Measurements from ENCODE around the gene HSD11B2. TPM values are rescaled to one million over a fixed set of nuclear protein-coding genes. Genes with fewer than 3 reads are reported as not detected.

Gene HSD11B2
- total RNA-seq, 1 experiment from 2014 or later = 10.2 TPM

DNA sequence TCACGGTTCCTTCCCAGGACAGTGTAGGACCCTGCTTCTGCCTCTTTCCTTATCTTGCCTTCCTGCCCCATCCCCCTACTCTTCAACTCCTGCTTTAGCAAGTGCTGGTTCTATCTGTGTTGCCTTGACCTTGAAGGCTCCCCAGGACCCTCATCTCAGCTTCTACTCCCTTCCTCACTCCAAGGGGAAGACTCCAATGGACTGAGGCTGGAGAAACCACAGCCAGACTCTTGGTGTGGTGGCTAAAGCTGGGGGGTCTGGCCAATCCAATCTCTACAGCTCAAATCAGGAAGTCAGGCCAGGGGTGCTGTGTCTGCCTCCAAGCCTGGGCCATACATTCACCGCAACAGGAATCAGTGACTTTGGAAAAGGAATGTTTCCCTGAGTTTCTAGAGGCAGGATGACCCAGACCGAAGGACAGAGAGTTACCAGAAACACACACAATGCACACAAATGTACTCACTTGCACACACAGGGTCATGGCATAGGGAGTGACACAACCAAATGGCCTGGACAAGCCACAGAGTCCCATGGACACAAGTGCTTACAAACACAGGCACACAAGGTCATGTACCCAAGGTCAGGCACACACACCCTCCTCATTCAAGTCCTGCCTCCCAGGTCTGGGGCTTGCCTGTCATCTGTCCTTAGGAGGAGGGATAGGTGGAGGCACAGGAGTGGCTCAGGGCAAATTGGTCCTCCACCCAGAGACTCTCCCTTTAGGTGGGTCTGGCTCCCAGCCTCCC, 1.7 kb upstream of the HSD11B2 start:
- H3K27me3 Mint-ChIP-seq (ENCODE audit: unreplicated experiment) = peaks cover 26% of the 10 kb centered on the region
- no peak overlapping the region for H3K27ac Mint-ChIP-seq (ENCODE audit: unreplicated experiment)
- CTCF ChIA-PET = interaction anchor here (1.8 to 3.3 kb wide), 4 partner anchors 11 to 36 kb away, joined by 20 to 34 read pairs (median 22); no protein-coding TSS in a partner anchor
- peaks cover 29% of the 10 kb centered on the region for H3K4me1 Mint-ChIP-seq (ENCODE audit: low read depth, unreplicated experiment)
- TF ChIP-seq, protein P1, sequence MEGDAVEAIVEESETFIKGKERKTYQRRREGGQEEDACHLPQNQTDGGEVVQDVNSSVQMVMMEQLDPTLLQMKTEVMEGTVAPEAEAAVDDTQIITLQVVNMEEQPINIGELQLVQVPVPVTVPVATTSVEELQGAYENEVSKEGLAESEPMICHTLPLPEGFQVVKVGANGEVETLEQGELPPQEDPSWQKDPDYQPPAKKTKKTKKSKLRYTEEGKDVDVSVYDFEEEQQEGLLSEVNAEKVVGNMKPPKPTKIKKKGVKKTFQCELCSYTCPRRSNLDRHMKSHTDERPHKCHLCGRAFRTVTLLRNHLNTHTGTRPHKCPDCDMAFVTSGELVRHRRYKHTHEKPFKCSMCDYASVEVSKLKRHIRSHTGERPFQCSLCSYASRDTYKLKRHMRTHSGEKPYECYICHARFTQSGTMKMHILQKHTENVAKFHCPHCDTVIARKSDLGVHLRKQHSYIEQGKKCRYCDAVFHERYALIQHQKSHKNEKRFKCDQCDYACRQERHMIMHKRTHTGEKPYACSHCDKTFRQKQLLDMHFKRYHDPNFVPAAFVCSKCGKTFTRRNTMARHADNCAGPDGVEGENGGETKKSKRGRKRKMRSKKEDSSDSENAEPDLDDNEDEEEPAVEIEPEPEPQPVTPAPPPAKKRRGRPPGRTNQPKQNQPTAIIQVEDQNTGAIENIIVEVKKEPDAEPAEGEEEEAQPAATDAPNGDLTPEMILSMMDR (IDR thresholded peaks at IDR 0.05; ENCODE audit: unreplicated experiment) = no peak
- H3K9me3 Mint-ChIP-seq (ENCODE audit: low read depth, unreplicated experiment) = no peaks in the 10 kb centered on the region
- H3K4me3 Mint-ChIP-seq (ENCODE audit: low read depth, unreplicated experiment) = peak overlapping the region; percentile 96
- TSS peak; percentile 28 for BruUV-seq (replicated peaks)
- intact Hi-C loops (cut with micrococcal nuclease; ENCODE audit: unreplicated experiment) = no loop called here
- DNase-seq = no peak
- H3K36me3 Mint-ChIP-seq (ENCODE audit: insufficient read depth, unreplicated experiment) = peaks cover 19% of the 10 kb centered on the region

DNA sequence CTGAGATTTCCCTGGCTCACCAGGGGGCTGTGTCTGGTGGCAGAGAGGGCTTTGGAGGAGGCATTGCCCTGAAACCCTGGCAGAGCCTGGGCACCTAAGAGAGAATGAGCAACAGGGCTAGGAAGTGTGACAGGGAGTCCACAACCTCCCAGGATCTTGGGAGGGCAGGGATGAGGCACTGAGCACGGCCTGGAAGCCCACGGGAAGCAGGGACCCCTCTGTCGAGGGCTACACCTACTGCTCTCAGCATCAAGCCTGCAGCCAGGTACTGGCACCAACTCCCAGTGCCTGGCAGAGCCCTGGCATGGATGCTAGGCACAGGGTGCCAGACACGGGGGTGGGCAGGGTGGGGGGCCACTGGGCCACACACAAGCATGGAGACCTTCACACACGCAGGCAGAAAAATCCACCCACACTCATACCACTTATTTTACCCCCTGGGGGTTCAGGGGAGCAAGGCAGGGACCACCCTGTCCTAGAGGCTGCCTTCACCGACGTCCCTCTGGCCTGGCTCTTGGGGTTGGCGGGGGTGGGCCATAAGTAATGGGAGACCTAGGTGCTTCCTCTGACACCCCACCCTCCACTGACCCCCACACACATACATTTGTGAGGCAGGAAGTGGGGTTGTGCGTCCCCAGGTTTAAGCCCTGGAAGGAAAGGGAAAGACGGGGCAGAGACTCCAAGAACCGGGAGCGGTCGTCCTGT, 970 bp upstream of the HSD11B2 start:
- CTCF ChIA-PET = interaction anchor here (0.6 to 3.3 kb wide), 6 partner anchors 12 to 75 kb away, joined by 3 to 23 read pairs (median 4); no protein-coding TSS in a partner anchor
- Mint-ChIP-seq H3K4me3 (ENCODE audit: low read depth, unreplicated experiment) (peak overlapping the region; percentile 96), H3K36me3 (ENCODE audit: insufficient read depth, unreplicated experiment) (peaks cover 21% of the 10 kb centered on the region), H3K27me3 (ENCODE audit: unreplicated experiment) (peaks cover 26% of the 10 kb centered on the region), H3K27ac (ENCODE audit: unreplicated experiment) (peak overlapping the region; percentile 84), H3K4me1 (ENCODE audit: low read depth, unreplicated experiment) (peaks cover 29% of the 10 kb centered on the region), H3K9me3 (ENCODE audit: low read depth, unreplicated experiment) (no peaks in the 10 kb centered on the region)
- no TSS peak for BruUV-seq (replicated peaks)
- intact Hi-C loops (cut with micrococcal nuclease; ENCODE audit: unreplicated experiment) = no loop called here
- TF ChIP-seq, protein P1 (IDR thresholded peaks at IDR 0.05; ENCODE audit: unreplicated experiment) = no peak
- DNase-seq = no peak

DNA sequence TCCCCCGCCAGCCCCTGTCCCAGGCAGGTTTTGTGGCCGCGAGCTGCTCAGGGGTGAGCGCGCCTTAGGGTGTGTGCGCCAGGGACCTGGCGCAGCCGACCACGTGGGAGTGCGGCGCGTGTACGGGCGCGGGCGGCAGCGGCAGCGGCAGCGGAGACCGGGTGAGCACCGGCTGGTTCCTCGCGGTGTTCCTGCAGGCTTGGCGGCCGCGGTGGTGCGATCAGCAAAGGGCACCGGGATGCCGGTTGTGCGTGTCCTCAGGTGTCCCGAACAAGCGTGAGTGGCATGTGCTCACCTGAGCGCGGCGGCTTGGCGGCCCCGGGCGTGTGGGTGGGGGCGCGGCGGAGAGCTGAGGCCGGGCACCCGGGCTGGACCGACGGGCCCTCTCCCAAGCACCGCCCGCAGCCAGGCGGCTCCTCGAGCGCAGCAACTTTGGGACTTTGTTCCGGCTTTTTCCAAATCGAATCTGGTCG, 381 bp upstream of the HSD11B2 start:
- Mint-ChIP-seq H3K27me3 (ENCODE audit: unreplicated experiment) (peaks cover 26% of the 10 kb centered on the region), H3K4me3 (ENCODE audit: low read depth, unreplicated experiment) (peak overlapping the region; percentile 96), H3K27ac (ENCODE audit: unreplicated experiment) (peak overlapping the region; percentile 84), H3K4me1 (ENCODE audit: low read depth, unreplicated experiment) (peaks cover 29% of the 10 kb centered on the region), H3K36me3 (ENCODE audit: insufficient read depth, unreplicated experiment) (peaks cover 21% of the 10 kb centered on the region), H3K9me3 (ENCODE audit: low read depth, unreplicated experiment) (no peaks in the 10 kb centered on the region)
- BruUV-seq (replicated peaks) = TSS peak; percentile 34
- intact Hi-C loops (cut with micrococcal nuclease; ENCODE audit: unreplicated experiment) = no loop called here
- DNase-seq = peak; percentile 60
- TF ChIP-seq, protein P1 (IDR thresholded peaks at IDR 0.05; ENCODE audit: unreplicated experiment) = no peak
- CTCF ChIA-PET = interaction anchor here (0.6 to 1.9 kb wide), 13 partner anchors 11 to 1021 kb away, joined by 3 to 13 read pairs (median 4); partner anchors contain the start of gene ZDHHC1

DNA sequence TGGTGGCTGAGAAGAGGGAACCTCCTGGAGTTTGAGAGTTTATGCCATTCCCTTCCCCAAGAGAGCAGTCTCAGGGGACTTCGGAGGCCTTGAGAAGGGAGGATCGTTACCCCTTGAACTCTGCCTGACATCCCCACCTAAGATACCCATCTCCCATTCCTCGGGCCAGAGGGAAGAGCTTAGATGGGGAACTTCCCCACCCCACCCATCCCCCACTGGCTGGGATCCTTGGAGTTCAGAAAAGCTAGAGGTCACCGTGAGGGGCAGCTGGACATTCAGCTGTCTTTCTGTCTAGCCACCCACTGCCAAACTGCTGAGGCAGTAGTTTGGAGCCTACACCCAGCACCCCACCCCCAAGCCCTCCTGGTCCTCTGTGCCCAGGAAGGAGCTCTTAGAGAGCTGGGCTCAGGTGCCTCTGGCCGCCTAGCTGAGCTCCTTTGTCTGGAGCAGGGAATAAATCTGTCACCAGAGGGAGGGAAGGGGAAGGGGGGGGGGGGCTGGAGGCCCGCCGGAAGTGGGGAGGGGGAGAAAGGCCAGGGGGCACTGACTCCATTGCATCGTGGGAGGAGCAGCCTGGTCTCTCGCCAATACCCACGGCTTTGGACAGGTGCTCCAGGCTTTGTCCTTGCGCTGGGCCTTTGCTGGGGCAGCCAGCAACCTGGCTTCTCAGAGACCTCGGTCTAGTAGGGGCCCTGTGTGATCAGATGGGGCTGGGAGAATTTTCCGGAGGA, 1.0 kb downstream of the HSD11B2 start:
- DNase-seq = no peak
- H3K4me1 Mint-ChIP-seq (ENCODE audit: low read depth, unreplicated experiment) = peaks cover 29% of the 10 kb centered on the region
- H3K4me3 Mint-ChIP-seq (ENCODE audit: low read depth, unreplicated experiment) = peak overlapping the region; percentile 96
- intact Hi-C loops (cut with micrococcal nuclease; ENCODE audit: unreplicated experiment) = no loop called here
- TF ChIP-seq, protein P1 (IDR thresholded peaks at IDR 0.05; ENCODE audit: unreplicated experiment) = no peak
- BruUV-seq (replicated peaks) = no TSS peak
- CTCF ChIA-PET = interaction anchor here (0.5 to 1.9 kb wide), 11 partner anchors 14 to 529 kb away, joined by 3 to 10 read pairs (median 5); partner anchors contain the start of gene FHOD1
- H3K27ac Mint-ChIP-seq (ENCODE audit: unreplicated experiment) = no peak overlapping the region
- H3K9me3 Mint-ChIP-seq (ENCODE audit: low read depth, unreplicated experiment) = no peaks in the 10 kb centered on the region
- H3K27me3 Mint-ChIP-seq (ENCODE audit: unreplicated experiment) = peaks cover 17% of the 10 kb centered on the region
- H3K36me3 Mint-ChIP-seq (ENCODE audit: insufficient read depth, unreplicated experiment) = peaks cover 20% of the 10 kb centered on the region

Data from Calu3 (cell line).